K562 (cell line): ENCODE measurements around the gene PTK6. TPM values are rescaled to one million over a fixed set of nuclear protein-coding genes. Genes with fewer than 3 reads are reported as not detected.

ENCODE experiments used
- ATAC-seq: fragments of 200-7000 bp; cut with Tn5 transposase; 3 replicates; pipeline ENCODE4 v1.9.1; 2020; ENCODE audit warnings: moderate library complexity
- BruUV-seq: library from RNA; stranded (reverse); fragments of 400-500 nt; replicated peaks from 2 replicates; lab custom pipeline; 2021; lab: Mats Ljungman, UMichigan
- CTCF ChIA-PET: fragments of 300-600 bp; formaldehyde crosslinking; extraction: SDS; loops from one replicate; lab custom pipeline; 2021; ENCODE audit warnings: low intra/inter-chr PET ratio; lab: Yijun Ruan, JAX
- POLR2A ChIA-PET: fragments of 300-600, 350-650 bp; sonication (Branson Sonifier 250); formaldehyde crosslinking; extraction: SDS; loops from one replicate; lab custom pipeline; 2021; ENCODE audit warnings: antibody characterized with exemption, inconsistent platforms; lab: Yijun Ruan, JAX
- DNase-seq, 4 experiments: peaks; one replicate each; pipeline versions ENCODE4 v3.0.0 to v3.0.0-alpha.2; 2011 to 2018; ENCODE audit warnings: low spot score in 3 of 4, mixed read lengths in 3 of 4; ENCODE audit errors: extremely low read depth in 1 of 4
- FAIRE-seq: peaks from 2 replicates; lab custom pipeline; 2011; peaks lifted over from hg19 to GRCh38; lab: Jason Lieb, UNC
- H2AFZ ChIP-seq: 2 replicates; pipeline ENCODE4 v1.6.0; 2011; ENCODE audit warnings: low read depth, low read length, control low read depth, inconsistent platforms
- H3K27ac ChIP-seq: fragments of 200-600 bp; 3 replicates; pipeline ENCODE4 v1.8.0; 2011; ENCODE audit warnings: low read depth, mild to moderate bottlenecking, control low read depth, inconsistent platforms, low read length, moderate library complexity, mixed read lengths; ENCODE audit errors: extremely low read depth
- H3K27me3 ChIP-seq, 2 experiments: fragments of 300-600 bp in 1 of 2; 2 replicates in 1 of 2; 3 replicates in 1 of 2; pipeline versions ENCODE4 v1.6.0 to v1.8.0; 2011; ENCODE audit warnings: inconsistent platforms in 2 of 2, low read length in 2 of 2, mild to moderate bottlenecking in 1 of 2, mixed read lengths in 1 of 2, moderate library complexity in 1 of 2; ENCODE audit not compliant: control insufficient read depth in 2 of 2, insufficient read depth in 2 of 2
- H3K36me3 ChIP-seq: fragments of 300-600 bp; 3 replicates; pipeline ENCODE4 v1.8.0; 2011; ENCODE audit warnings: mild to moderate bottlenecking, low read length, inconsistent platforms; ENCODE audit not compliant: control insufficient read depth, insufficient read depth
- H3K4me1 ChIP-seq, 2 experiments: fragments of 200-600 bp in 1 of 2; replicated peaks in 1 of 2; 2 replicates in 1 of 2; 3 replicates in 1 of 2; pipeline versions ENCODE4 v1.5.1 to v1.8.0; 2011; ENCODE audit warnings: inconsistent platforms in 2 of 2, low read length in 2 of 2, mild to moderate bottlenecking in 1 of 2, mixed read lengths in 1 of 2, moderate library complexity in 1 of 2; ENCODE audit not compliant: control insufficient read depth in 2 of 2, insufficient read depth in 2 of 2
- H3K4me2 ChIP-seq: 2 replicates; pipeline ENCODE4 v1.6.1; 2011; ENCODE audit warnings: low read length, control low read depth, inconsistent platforms, mixed read lengths; ENCODE audit not compliant: insufficient read depth
- H3K4me3 ChIP-seq: fragments of 200-600 bp; sonication (generic), shearing (Covaris generic); 2 replicates; pipeline ENCODE4 v1.5.1; 2016; ENCODE audit warnings: control low read depth, inconsistent platforms
- H3K79me2 ChIP-seq: fragments of 200-600 bp; 3 replicates; pipeline ENCODE4 v1.8.0; 2011; ENCODE audit warnings: low read length, inconsistent platforms; ENCODE audit not compliant: control insufficient read depth, insufficient read depth
- H3K9ac ChIP-seq, 2 experiments: 2 replicates each; pipeline versions ENCODE4 v1.6.0 to v1.6.1; 2011; ENCODE audit warnings: low read depth in 2 of 2, low read length in 2 of 2, control low read depth in 1 of 2, inconsistent platforms in 1 of 2, mild to moderate bottlenecking in 1 of 2, mixed read lengths in 1 of 2; ENCODE audit not compliant: insufficient read depth in 1 of 2
- H3K9me1 ChIP-seq: one replicate; pipeline ENCODE4 v1.6.0; 2011; ENCODE audit warnings: inconsistent platforms, mild to moderate bottlenecking, low read length, moderate library complexity; ENCODE audit not compliant: control insufficient read depth, insufficient read depth
- H3K9me3 ChIP-seq: replicated peaks from 2 replicates; pipeline ENCODE4 v1.5.1; 2011; ENCODE audit warnings: low read depth, low read length, inconsistent platforms; ENCODE audit not compliant: control insufficient read depth, insufficient read depth
- H4K20me1 ChIP-seq: replicated peaks from 2 replicates; pipeline ENCODE4 v1.6.1; 2011; ENCODE audit warnings: low read length, inconsistent platforms, mixed read lengths; ENCODE audit not compliant: control insufficient read depth, insufficient read depth
- CBFA2T3 ChIP-seq: fragments of 450-650 bp; IDR thresholded peaks from 2 replicates; pipeline ENCODE4 v1.6.1; 2017
- CREB3 ChIP-seq: fragments of 450-650 bp; conservative IDR thresholded peaks from 2 replicates; pipeline ENCODE4 v1.6.1; 2016; ENCODE audit warnings: missing genetic modification characterization, low read depth, mild to moderate bottlenecking, missing compliant biosample characterization, moderate library complexity
- ZFP36 ChIP-seq: fragments of 150-350 bp; IDR thresholded peaks from 2 replicates; pipeline ENCODE4 v1.6.1; 2018; ENCODE audit warnings: low read length, low read depth; ENCODE audit not compliant: partially characterized antibody
- ZNF318 ChIP-seq, 2 experiments: fragments of 450-650 bp; IDR thresholded peaks; 2 replicates each; pipeline ENCODE4 v1.6.1; 2016; ENCODE audit warnings: mild to moderate bottlenecking in 2 of 2, borderline replicate concordance in 1 of 2, low read depth in 1 of 2, moderate library complexity in 1 of 2
- ZNF785 ChIP-seq: fragments of 250-450 bp; sonication (Bioruptor Pico); IDR thresholded peaks from 2 replicates; pipeline ENCODE4 v1.4.0; 2020; ENCODE audit warnings: mild to moderate bottlenecking
- WGBS: fragments of 100-300 bp; shearing (Covaris generic); methylation state at CpG from one replicate; pipeline ENCODE4 v1.1.6; 2016; ENCODE audit warnings: low coverage, mixed read lengths; ENCODE audit not compliant: insufficient coverage; ENCODE audit errors: missing lambda C conversion rate; 5-methylcytosine and 5-hydroxymethylcytosine counted together
- in situ Hi-C: fragments of 300-500 bp; cut with MboI; formaldehyde crosslinking; loops from 4 replicates; pipeline ENCODE4 v1.15.0; 2018; ENCODE audit warnings: inconsistent platforms, mixed read lengths
- intact Hi-C: fragments of 100-400 bp; cut with micrococcal nuclease; formaldehyde crosslinking; loops from 2 replicates; pipeline ENCODE4 v1.14.2; 2022
- polyA plus RNA-seq, 8 experiments: library from polyadenylated mRNA; depleted of rRNA in 4 of 8; stranded (reverse) in 5 of 8; unstranded in 3 of 8; fragments of >200 nt; fragmentation: Nextera tagmentation in 2 of 8; fragmentation: Illumina TruSeq in 1 of 8; extraction: Ambion mirVana in 2 of 8; extraction: Trizol in 1 of 8; gene quantifications; 2 replicates each; pipeline versions ENCODE4 v1.2.1 to v1.2.3, GENCODE V29; 2011 to 2014; ENCODE audit warnings: inconsistent platforms in 1 of 8, missing spikeins in 1 of 8
- total RNA-seq, 7 experiments: library from RNA; depleted of rRNA in 6 of 7; stranded (reverse); fragments of >200 nt in 6 of 7; fragmentation: Illumina TruSeq in 2 of 7; extraction: Trizol in 2 of 7; gene quantifications; 2 replicates each; pipeline versions ENCODE4 v1.2.1 to v1.2.3, GENCODE V29; 2011 to 2021; ENCODE audit warnings: low replicate concordance in 1 of 7

Gene PTK6
- total and polyA plus RNA-seq, 9 of the 15 experiments (the other 6 are each of a cell fraction or from before 2014, with no cell fraction given), result 0.07 TPM; not detected in 8

- Histone ChIP-seq H3K4me3 (no peak overlapping the region), H3K27ac (no peak overlapping the region), H3K9me1 (no peaks in the 10 kb centered on the region), H3K27me3 (no peaks in the 10 kb centered on the region), H3K9me3 (no peaks in the 10 kb centered on the region), H4K20me1 (no peaks in the 10 kb centered on the region), H3K4me2 (no peak overlapping the region), H3K36me3 (no peaks in the 10 kb centered on the region), H3K79me2 (no peaks in the 10 kb centered on the region), H3K4me1 (peaks cover 15 to 85% of the 10 kb centered on the region in 2 experiments), H3K9ac (no peak overlapping the region), H2AFZ (no peak overlapping the region)
- TF ChIP-seq ZNF785 (no peak), ZFP36 (peak; percentile 64), ZNF318 (IDR thresholded peaks at IDR 0.05; ENCODE audit: borderline replicate concordance in 1 of 2, low read depth in 1 of 2) (no peak), CBFA2T3 (no peak), CREB3 (tag) (no peak)
- POLR2A ChIA-PET, result interaction anchor here (0.6 to 1.0 kb wide), 7 partner anchors 8 to 151 kb away, joined by 3 to 4 read pairs (median 3); partner anchors contain the start of genes ARFRP1 and ZGPAT
- intact Hi-C loops (loop anchor here (10.0 kb wide), 1 partner anchor 308 kb away; the partner anchor contains the start of genes ABHD16B and TPD52L2), in situ Hi-C loops (no loop called here)
- 50% methylated on average over 18 of the region's 23 CpGs for WGBS
- DNase-seq, result no peak
- no peak for ATAC-seq
- no TSS peak for BruUV-seq
- CTCF ChIA-PET, result no interaction called here
- FAIRE-seq, result no peak
Measured at GRCh38 chr20:63556873-63557478, 19.8 kb upstream of the PTK6 start.
